DND-41 (cell line): ENCODE results near the gene RASAL2.

Source experiments
- ATAC-seq: fragments of 200-7000 bp; cut with Tn5 transposase; 3 replicates; pipeline ENCODE4 v1.9.1; 2021; ENCODE audit warnings: low read depth; ENCODE audit not compliant: insufficient read depth
- DNase-seq: peaks from one replicate; pipeline ENCODE4 v3.0.0-alpha.2; 2020
- H2AFZ ChIP-seq: 2 replicates; pipeline ENCODE4 v1.6.0; 2012; ENCODE audit warnings: low read depth, low read length
- H3K27ac ChIP-seq: 2 replicates; pipeline ENCODE4 v1.5.1; 2012; ENCODE audit warnings: low read length, inconsistent platforms
- H3K27me3 ChIP-seq: fragments of 200-600 bp; sonication (generic); 2 replicates; pipeline ENCODE4 v1.6.0; 2012; ENCODE audit warnings: low read length, mild to moderate bottlenecking, inconsistent platforms; ENCODE audit not compliant: insufficient read depth, poor library complexity
- H3K36me3 ChIP-seq: 2 replicates; pipeline ENCODE4 v1.5.1; 2012; ENCODE audit warnings: low read length, inconsistent platforms; ENCODE audit not compliant: insufficient read depth
- H3K4me1 ChIP-seq: 2 replicates; pipeline ENCODE4 v1.5.1; 2012; ENCODE audit warnings: mild to moderate bottlenecking, low read length; ENCODE audit not compliant: insufficient read depth
- H3K4me2 ChIP-seq: 2 replicates; pipeline ENCODE4 v1.6.0; 2012; ENCODE audit warnings: mild to moderate bottlenecking, moderate library complexity, low read length, inconsistent platforms; ENCODE audit not compliant: insufficient read depth
- H3K4me3 ChIP-seq, 2 experiments: fragments of 200-600 bp in 1 of 2; shearing (Covaris generic) in 1 of 2; 2 replicates each; pipeline ENCODE4 v1.5.1; 2012 to 2016; ENCODE audit warnings: inconsistent platforms in 2 of 2, low read length in 2 of 2, mild to moderate bottlenecking in 2 of 2, low read depth in 1 of 2, moderate library complexity in 1 of 2
- H3K79me2 ChIP-seq: 2 replicates; pipeline ENCODE4 v1.6.0; 2012; ENCODE audit warnings: low read length, inconsistent platforms; ENCODE audit not compliant: insufficient read depth
- H3K9ac ChIP-seq: 2 replicates; pipeline ENCODE4 v1.6.0; 2012; ENCODE audit warnings: low read depth, mild to moderate bottlenecking, inconsistent platforms, low read length, moderate library complexity
- H3K9me3 ChIP-seq: 2 replicates; pipeline ENCODE4 v1.5.1; 2012; ENCODE audit warnings: low read length, moderate library complexity, mild to moderate bottlenecking, inconsistent platforms; ENCODE audit not compliant: insufficient read depth, severe bottlenecking
- H4K20me1 ChIP-seq: 2 replicates; pipeline ENCODE4 v1.6.0; 2012; ENCODE audit warnings: low read length; ENCODE audit not compliant: insufficient read depth
- EZH2 ChIP-seq: IDR thresholded peaks from 3 replicates; pipeline ENCODE4 v1.6.1; 2012; ENCODE audit warnings: borderline replicate concordance, low read depth, mild to moderate bottlenecking, moderate library complexity, low read length, inconsistent platforms; ENCODE audit not compliant: severe bottlenecking
- TF ChIP-seq, protein P1 (sequence below): IDR thresholded peaks from 2 replicates; pipeline ENCODE4 v1.5.1; 2012; ENCODE audit warnings: borderline replicate concordance, low read length, moderate library complexity, mild to moderate bottlenecking; ENCODE audit not compliant: poor library complexity, severe bottlenecking; ENCODE audit errors: extremely low read depth

Gene RASAL2

DNA sequence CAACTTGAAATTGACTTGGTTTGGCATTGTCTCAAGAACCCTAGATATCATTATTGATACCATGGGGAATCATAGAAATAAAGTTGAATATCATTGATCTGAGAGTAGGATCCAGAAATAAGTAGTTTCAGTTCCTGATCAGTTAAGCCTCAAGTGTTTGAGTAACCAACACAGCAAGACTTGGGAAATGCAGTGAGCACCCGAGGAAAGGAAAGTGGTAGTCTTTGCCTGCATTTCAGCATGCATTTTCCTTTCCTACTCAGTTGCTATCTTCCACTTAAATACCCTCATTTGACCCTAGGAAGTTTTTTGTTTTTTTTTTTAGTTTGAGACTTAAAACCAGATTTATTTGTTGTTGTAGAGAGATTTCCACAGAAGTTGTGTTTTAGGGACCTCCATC, 383.9 kb downstream of the RASAL2 start:
- Histone ChIP-seq H3K27ac (no peak overlapping the region), H3K4me3 (no peak overlapping the region), H3K36me3 (no peaks in the 10 kb centered on the region), H3K4me2 (no peak overlapping the region), H3K9ac (no peak overlapping the region), H2AFZ (no peak overlapping the region), H3K9me3 (no peaks in the 10 kb centered on the region), H3K27me3 (peaks cover 16% of the 10 kb centered on the region), H3K79me2 (no peaks in the 10 kb centered on the region), H3K4me1 (no peaks in the 10 kb centered on the region), H4K20me1 (no peaks in the 10 kb centered on the region)
- TF ChIP-seq, protein P1, sequence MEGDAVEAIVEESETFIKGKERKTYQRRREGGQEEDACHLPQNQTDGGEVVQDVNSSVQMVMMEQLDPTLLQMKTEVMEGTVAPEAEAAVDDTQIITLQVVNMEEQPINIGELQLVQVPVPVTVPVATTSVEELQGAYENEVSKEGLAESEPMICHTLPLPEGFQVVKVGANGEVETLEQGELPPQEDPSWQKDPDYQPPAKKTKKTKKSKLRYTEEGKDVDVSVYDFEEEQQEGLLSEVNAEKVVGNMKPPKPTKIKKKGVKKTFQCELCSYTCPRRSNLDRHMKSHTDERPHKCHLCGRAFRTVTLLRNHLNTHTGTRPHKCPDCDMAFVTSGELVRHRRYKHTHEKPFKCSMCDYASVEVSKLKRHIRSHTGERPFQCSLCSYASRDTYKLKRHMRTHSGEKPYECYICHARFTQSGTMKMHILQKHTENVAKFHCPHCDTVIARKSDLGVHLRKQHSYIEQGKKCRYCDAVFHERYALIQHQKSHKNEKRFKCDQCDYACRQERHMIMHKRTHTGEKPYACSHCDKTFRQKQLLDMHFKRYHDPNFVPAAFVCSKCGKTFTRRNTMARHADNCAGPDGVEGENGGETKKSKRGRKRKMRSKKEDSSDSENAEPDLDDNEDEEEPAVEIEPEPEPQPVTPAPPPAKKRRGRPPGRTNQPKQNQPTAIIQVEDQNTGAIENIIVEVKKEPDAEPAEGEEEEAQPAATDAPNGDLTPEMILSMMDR, result no peak
- no peak for TF ChIP-seq EZH2
- ATAC-seq, result no peak
- DNase-seq, result no peak

DNA sequence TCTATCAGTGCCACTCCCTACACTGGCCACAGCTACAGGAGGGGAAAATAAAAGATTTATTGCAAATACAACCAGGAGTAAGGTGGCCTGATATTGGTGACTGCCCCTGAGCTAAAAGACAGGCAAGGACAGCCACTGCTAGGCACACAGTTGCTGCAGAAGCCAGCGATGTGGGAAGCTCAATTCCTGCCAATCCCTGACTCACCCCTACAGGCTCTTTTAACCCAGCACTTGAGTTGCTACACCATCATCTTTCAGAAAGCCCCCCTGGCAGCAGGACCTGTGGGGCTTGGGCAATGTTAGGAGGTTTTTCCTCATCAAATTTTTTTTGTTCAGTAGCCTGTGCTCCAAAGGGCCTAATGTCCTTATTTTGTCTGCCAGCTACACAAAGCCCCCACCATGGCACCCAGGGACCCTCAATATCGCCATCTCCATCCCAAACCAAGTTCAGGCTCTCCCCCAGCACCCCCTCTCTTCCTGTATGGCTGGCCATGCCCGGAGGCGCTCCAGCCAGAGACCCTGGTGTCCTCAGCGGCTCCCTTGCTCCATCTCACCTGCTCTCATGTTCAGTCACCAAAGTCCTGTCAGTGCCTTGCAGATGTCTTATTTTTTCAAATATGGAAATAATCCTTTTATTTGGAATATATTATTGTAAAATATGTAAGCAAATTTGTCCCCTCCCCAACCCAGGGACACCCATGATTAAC, 389.5 kb downstream of the RASAL2 start:
- no peak overlapping the region for H3K4me2 ChIP-seq

GRCh38 chr1:178484698-178485225, 390.9 kb downstream of the RASAL2 start:
- H4K20me1 ChIP-seq, result no peaks in the 10 kb centered on the region
- H2AFZ ChIP-seq, result no peak overlapping the region
- no peaks in the 10 kb centered on the region for H3K79me2 ChIP-seq
- H3K36me3 ChIP-seq, result no peaks in the 10 kb centered on the region
- ATAC-seq (no peak), DNase-seq (no peak)
- H3K4me3 ChIP-seq, result no peak overlapping the region
- no peak overlapping the region for H3K27ac ChIP-seq
- H3K27me3 ChIP-seq, result no peaks in the 10 kb centered on the region
- no peaks in the 10 kb centered on the region for H3K4me1 ChIP-seq
- H3K4me2 ChIP-seq, result no peak overlapping the region
- no peaks in the 10 kb centered on the region for H3K9me3 ChIP-seq
- TF ChIP-seq EZH2, result no peak
- TF ChIP-seq, protein P1, result no peak
- H3K9ac ChIP-seq, result no peak overlapping the region

More for the DNA sequence above, 389.5 kb downstream of the RASAL2 start:
- DNase-seq (no peak), ATAC-seq (no peak)
- Histone ChIP-seq H3K27ac (no peak overlapping the region), H3K9me3 (no peaks in the 10 kb centered on the region), H3K4me3 (no peak overlapping the region), H4K20me1 (no peaks in the 10 kb centered on the region), H3K4me1 (no peaks in the 10 kb centered on the region), H2AFZ (no peak overlapping the region), H3K9ac (no peak overlapping the region), H3K27me3 (no peaks in the 10 kb centered on the region), H3K79me2 (no peaks in the 10 kb centered on the region), H3K36me3 (no peaks in the 10 kb centered on the region)
- TF ChIP-seq EZH2, result no peak
- TF ChIP-seq, protein P1, result no peak
